K562 (cell line): ENCODE measurements around the gene SETD3. TPM values are rescaled to one million over a fixed set of nuclear protein-coding genes. Genes with fewer than 3 reads are reported as not detected.

Source experiments
- ATAC-seq: fragments of 200-7000 bp; cut with Tn5 transposase; 3 replicates; pipeline ENCODE4 v1.9.1; 2020; ENCODE audit warnings: moderate library complexity
- BruUV-seq: library from RNA; stranded (reverse); fragments of 400-500 nt; replicated peaks from 2 replicates; lab custom pipeline; 2021; lab: Mats Ljungman, UMichigan
- CTCF ChIA-PET: fragments of 300-600 bp; formaldehyde crosslinking; extraction: SDS; loops from one replicate; lab custom pipeline; 2021; ENCODE audit warnings: low intra/inter-chr PET ratio; lab: Yijun Ruan, JAX
- POLR2A ChIA-PET: fragments of 300-600, 350-650 bp; sonication (Branson Sonifier 250); formaldehyde crosslinking; extraction: SDS; loops from one replicate; lab custom pipeline; 2021; ENCODE audit warnings: antibody characterized with exemption, inconsistent platforms; lab: Yijun Ruan, JAX
- DNase-seq, 4 experiments: peaks; one replicate each; pipeline versions ENCODE4 v3.0.0 to v3.0.0-alpha.2; 2011 to 2018; ENCODE audit warnings: low spot score in 3 of 4, mixed read lengths in 3 of 4; ENCODE audit errors: extremely low read depth in 1 of 4
- FAIRE-seq: peaks from 2 replicates; lab custom pipeline; 2011; peaks lifted over from hg19 to GRCh38; lab: Jason Lieb, UNC
- H2AFZ ChIP-seq: 2 replicates; pipeline ENCODE4 v1.6.0; 2011; ENCODE audit warnings: low read depth, low read length, control low read depth, inconsistent platforms
- H3K27ac ChIP-seq: fragments of 200-600 bp; 3 replicates; pipeline ENCODE4 v1.8.0; 2011; ENCODE audit warnings: low read depth, mild to moderate bottlenecking, control low read depth, inconsistent platforms, low read length, moderate library complexity, mixed read lengths; ENCODE audit errors: extremely low read depth
- H3K27me3 ChIP-seq, 2 experiments: fragments of 300-600 bp in 1 of 2; 2 replicates in 1 of 2; 3 replicates in 1 of 2; pipeline versions ENCODE4 v1.6.0 to v1.8.0; 2011; ENCODE audit warnings: inconsistent platforms in 2 of 2, low read length in 2 of 2, mild to moderate bottlenecking in 1 of 2, mixed read lengths in 1 of 2, moderate library complexity in 1 of 2; ENCODE audit not compliant: control insufficient read depth in 2 of 2, insufficient read depth in 2 of 2
- H3K36me3 ChIP-seq: fragments of 300-600 bp; 3 replicates; pipeline ENCODE4 v1.8.0; 2011; ENCODE audit warnings: mild to moderate bottlenecking, low read length, inconsistent platforms; ENCODE audit not compliant: control insufficient read depth, insufficient read depth
- H3K4me1 ChIP-seq, 2 experiments: fragments of 200-600 bp in 1 of 2; replicated peaks in 1 of 2; 2 replicates in 1 of 2; 3 replicates in 1 of 2; pipeline versions ENCODE4 v1.5.1 to v1.8.0; 2011; ENCODE audit warnings: inconsistent platforms in 2 of 2, low read length in 2 of 2, mild to moderate bottlenecking in 1 of 2, mixed read lengths in 1 of 2, moderate library complexity in 1 of 2; ENCODE audit not compliant: control insufficient read depth in 2 of 2, insufficient read depth in 2 of 2
- H3K4me2 ChIP-seq: 2 replicates; pipeline ENCODE4 v1.6.1; 2011; ENCODE audit warnings: low read length, control low read depth, inconsistent platforms, mixed read lengths; ENCODE audit not compliant: insufficient read depth
- H3K4me3 ChIP-seq: fragments of 200-600 bp; sonication (generic), shearing (Covaris generic); 2 replicates; pipeline ENCODE4 v1.5.1; 2016; ENCODE audit warnings: control low read depth, inconsistent platforms
- H3K79me2 ChIP-seq: fragments of 200-600 bp; 3 replicates; pipeline ENCODE4 v1.8.0; 2011; ENCODE audit warnings: low read length, inconsistent platforms; ENCODE audit not compliant: control insufficient read depth, insufficient read depth
- H3K9ac ChIP-seq, 2 experiments: 2 replicates each; pipeline versions ENCODE4 v1.6.0 to v1.6.1; 2011; ENCODE audit warnings: low read depth in 2 of 2, low read length in 2 of 2, control low read depth in 1 of 2, inconsistent platforms in 1 of 2, mild to moderate bottlenecking in 1 of 2, mixed read lengths in 1 of 2; ENCODE audit not compliant: insufficient read depth in 1 of 2
- H3K9me1 ChIP-seq: one replicate; pipeline ENCODE4 v1.6.0; 2011; ENCODE audit warnings: inconsistent platforms, mild to moderate bottlenecking, low read length, moderate library complexity; ENCODE audit not compliant: control insufficient read depth, insufficient read depth
- H3K9me3 ChIP-seq: replicated peaks from 2 replicates; pipeline ENCODE4 v1.5.1; 2011; ENCODE audit warnings: low read depth, low read length, inconsistent platforms; ENCODE audit not compliant: control insufficient read depth, insufficient read depth
- H4K20me1 ChIP-seq: replicated peaks from 2 replicates; pipeline ENCODE4 v1.6.1; 2011; ENCODE audit warnings: low read length, inconsistent platforms, mixed read lengths; ENCODE audit not compliant: control insufficient read depth, insufficient read depth
- CBFA2T2 ChIP-seq: fragments of 450-650 bp; conservative IDR thresholded peaks from 2 replicates; pipeline ENCODE4 v1.6.1; 2017; ENCODE audit warnings: mild to moderate bottlenecking
- FOSL1 ChIP-seq: fragments of 200-800 bp; sonication (Bioruptor generic); conservative IDR thresholded peaks from 2 replicates; pipeline ENCODE4 v1.6.1; 2016; ENCODE audit warnings: missing genetic modification characterization, missing compliant biosample characterization
- MAFG ChIP-seq: fragments of 450-650 bp; conservative IDR thresholded peaks from 2 replicates; pipeline ENCODE4 v1.6.1; 2016; ENCODE audit warnings: missing genetic modification characterization, missing compliant biosample characterization
- NCOA1 ChIP-seq: fragments of 450-650 bp; IDR thresholded peaks from 2 replicates; pipeline ENCODE4 v1.6.1; 2016; ENCODE audit warnings: low read depth
- PHF8 ChIP-seq: fragments of 200-600 bp; sonication (generic); IDR thresholded peaks from 2 replicates; pipeline ENCODE4 v1.6.1; 2012; ENCODE audit warnings: mixed run types, mild to moderate bottlenecking, inconsistent platforms, low read length, moderate library complexity, borderline replicate concordance
- PPARD ChIP-seq: fragments of 250-450 bp; sonication (Bioruptor Pico); IDR thresholded peaks from 2 replicates; pipeline ENCODE4 v1.8.0; 2022; ENCODE audit warnings: inconsistent platforms, mild to moderate bottlenecking, moderate library complexity
- RAD51 ChIP-seq: fragments of 450-650 bp; IDR thresholded peaks from 2 replicates; pipeline ENCODE4 v1.7.1; 2016; ENCODE audit warnings: low read depth, mild to moderate bottlenecking, borderline replicate concordance
- RBBP5 ChIP-seq: fragments of 200-600 bp; sonication (generic); IDR thresholded peaks from 2 replicates; pipeline ENCODE4 v1.6.1; 2012; ENCODE audit warnings: borderline replicate concordance, mild to moderate bottlenecking, low read length, control low read depth, inconsistent platforms; ENCODE audit not compliant: insufficient read depth, poor library complexity, severe bottlenecking
- ZFP1 ChIP-seq: fragments of 450-650 bp; formaldehyde crosslinking; IDR thresholded peaks from 2 replicates; pipeline ENCODE4 v1.4.0; 2020; ENCODE audit warnings: mild to moderate bottlenecking, mixed read lengths
- ZNF347 ChIP-seq: fragments of 450-650 bp; formaldehyde crosslinking; IDR thresholded peaks from 2 replicates; pipeline ENCODE4 v1.4.0; 2020; ENCODE audit warnings: low read depth, mild to moderate bottlenecking, moderate library complexity
- WGBS: fragments of 100-300 bp; shearing (Covaris generic); methylation state at CpG from one replicate; pipeline ENCODE4 v1.1.6; 2016; ENCODE audit warnings: low coverage, mixed read lengths; ENCODE audit not compliant: insufficient coverage; ENCODE audit errors: missing lambda C conversion rate; 5-methylcytosine and 5-hydroxymethylcytosine counted together
- in situ Hi-C: fragments of 300-500 bp; cut with MboI; formaldehyde crosslinking; loops from 4 replicates; pipeline ENCODE4 v1.15.0; 2018; ENCODE audit warnings: inconsistent platforms, mixed read lengths
- intact Hi-C: fragments of 100-400 bp; cut with micrococcal nuclease; formaldehyde crosslinking; loops from 2 replicates; pipeline ENCODE4 v1.14.2; 2022
- polyA plus RNA-seq, 8 experiments: library from polyadenylated mRNA; depleted of rRNA in 4 of 8; stranded (reverse) in 5 of 8; unstranded in 3 of 8; fragments of >200 nt; fragmentation: Nextera tagmentation in 2 of 8; fragmentation: Illumina TruSeq in 1 of 8; extraction: Ambion mirVana in 2 of 8; extraction: Trizol in 1 of 8; gene quantifications; 2 replicates each; pipeline versions ENCODE4 v1.2.1 to v1.2.3, GENCODE V29; 2011 to 2014; ENCODE audit warnings: inconsistent platforms in 1 of 8, missing spikeins in 1 of 8
- total RNA-seq, 7 experiments: library from RNA; depleted of rRNA in 6 of 7; stranded (reverse); fragments of >200 nt in 6 of 7; fragmentation: Illumina TruSeq in 2 of 7; extraction: Trizol in 2 of 7; gene quantifications; 2 replicates each; pipeline versions ENCODE4 v1.2.1 to v1.2.3, GENCODE V29; 2011 to 2021; ENCODE audit warnings: low replicate concordance in 1 of 7
- TF ChIP-seq, protein P1 (sequence below): sonication (generic); formaldehyde crosslinking; IDR thresholded peaks from 2 replicates; pipeline ENCODE4 v1.4.0; 2020; ENCODE audit warnings: mild to moderate bottlenecking, missing genetic modification reagents

Gene SETD3
- total and polyA plus RNA-seq, 9 of the 15 experiments (the other 6 are each of a cell fraction or from before 2014, with no cell fraction given) = 8.5 to 35.9 (median 26.5) TPM

GRCh38 chr14:99527427-99528076, 46.9 kb upstream of the SETD3 start:
- Histone ChIP-seq H3K4me1 (peaks cover 9 to 35% of the 10 kb centered on the region in 2 experiments), H3K36me3 (no peaks in the 10 kb centered on the region), H3K79me2 (no peaks in the 10 kb centered on the region), H4K20me1 (no peaks in the 10 kb centered on the region; the same call in 1 of the 2 replicates), H3K27me3 (no peaks in the 10 kb centered on the region), H3K27ac (no peak overlapping the region), H3K4me2 (no peak overlapping the region), H3K9me1 (no peaks in the 10 kb centered on the region), H3K9me3 (no peaks in the 10 kb centered on the region)
- in situ Hi-C loops = loop anchor here (10.0 kb wide), 1 partner anchor 357 kb away; no protein-coding TSS in a partner anchor
- DNase-seq = no peak
- CTCF ChIA-PET = no interaction called here
- ATAC-seq = no peak
- 65% methylated on average over 5 of the region's 19 CpGs for WGBS
- POLR2A ChIA-PET = interaction anchor here (0.6 kb wide), 1 partner anchor 203 kb away, joined by 3 read pairs; no protein-coding TSS in a partner anchor
- intact Hi-C loops = no loop called here
- BruUV-seq = no TSS peak
- TF ChIP-seq FOSL1 (tag) (no peak), ZNF347 (CRISPR knock-in tag) (no peak)
- TF ChIP-seq, all 486 proteins: peak for 0
- Histone ChIP-seq H3K4me3 (no peak overlapping the region), H2AFZ (no peak overlapping the region), H3K9ac (no peak overlapping the region)
- no peak for FAIRE-seq

DNA sequence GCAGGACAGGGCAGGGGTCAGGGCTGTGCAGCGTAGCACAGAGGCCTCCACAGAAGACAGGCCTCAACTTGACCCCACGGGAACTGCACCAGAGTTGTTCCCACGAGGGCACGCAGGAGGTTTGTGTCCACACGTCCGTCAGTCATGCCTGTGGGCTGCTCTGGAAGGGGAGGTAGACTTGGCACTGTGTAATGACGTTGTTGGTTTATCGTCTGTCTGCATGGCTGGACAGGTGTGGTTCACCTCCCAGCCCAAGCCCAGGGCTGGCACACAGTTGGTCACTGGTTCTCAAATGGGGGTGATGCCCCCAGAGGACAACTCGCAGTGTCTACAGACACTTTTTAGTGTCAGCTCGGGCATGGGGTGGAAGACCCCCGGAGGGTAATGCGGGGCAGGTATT, 46.4 kb upstream of the SETD3 start:
- WGBS = 70% methylated on average over 12 of the region's 12 CpGs
- no peak for FAIRE-seq
- H3K4me3 ChIP-seq = no peak overlapping the region
- H3K9ac ChIP-seq = no peak overlapping the region
- H3K79me2 ChIP-seq = no peaks in the 10 kb centered on the region
- no peaks in the 10 kb centered on the region for H3K27me3 ChIP-seq
- H3K9me3 ChIP-seq = no peaks in the 10 kb centered on the region
- no peaks in the 10 kb centered on the region for H3K9me1 ChIP-seq
- H4K20me1 ChIP-seq = no peaks in the 10 kb centered on the region; the same call in 1 of the 2 replicates
- POLR2A ChIA-PET = interaction anchor here (1.2 kb wide), 1 partner anchor 8 kb away, joined by 3 read pairs; no protein-coding TSS in a partner anchor
- no TSS peak for BruUV-seq
- H3K27ac ChIP-seq = no peak overlapping the region
- H3K4me1 ChIP-seq = peaks cover 11 to 40% of the 10 kb centered on the region in 2 experiments
- no peak overlapping the region for H2AFZ ChIP-seq
- in situ Hi-C loops (loop anchor here (10.0 kb wide), 1 partner anchor 358 kb away; no protein-coding TSS in a partner anchor), intact Hi-C loops (no loop called here)
- no peak for DNase-seq
- no peak for ATAC-seq
- H3K4me2 ChIP-seq = no peak overlapping the region
- CTCF ChIA-PET = no interaction called here
- no peaks in the 10 kb centered on the region for H3K36me3 ChIP-seq
- TF ChIP-seq NCOA1 = no peak
- TF ChIP-seq, protein P1, sequence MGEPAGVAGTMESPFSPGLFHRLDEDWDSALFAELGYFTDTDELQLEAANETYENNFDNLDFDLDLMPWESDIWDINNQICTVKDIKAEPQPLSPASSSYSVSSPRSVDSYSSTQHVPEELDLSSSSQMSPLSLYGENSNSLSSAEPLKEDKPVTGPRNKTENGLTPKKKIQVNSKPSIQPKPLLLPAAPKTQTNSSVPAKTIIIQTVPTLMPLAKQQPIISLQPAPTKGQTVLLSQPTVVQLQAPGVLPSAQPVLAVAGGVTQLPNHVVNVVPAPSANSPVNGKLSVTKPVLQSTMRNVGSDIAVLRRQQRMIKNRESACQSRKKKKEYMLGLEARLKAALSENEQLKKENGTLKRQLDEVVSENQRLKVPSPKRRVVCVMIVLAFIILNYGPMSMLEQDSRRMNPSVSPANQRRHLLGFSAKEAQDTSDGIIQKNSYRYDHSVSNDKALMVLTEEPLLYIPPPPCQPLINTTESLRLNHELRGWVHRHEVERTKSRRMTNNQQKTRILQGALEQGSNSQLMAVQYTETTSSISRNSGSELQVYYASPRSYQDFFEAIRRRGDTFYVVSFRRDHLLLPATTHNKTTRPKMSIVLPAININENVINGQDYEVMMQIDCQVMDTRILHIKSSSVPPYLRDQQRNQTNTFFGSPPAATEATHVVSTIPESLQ (CRISPR knock-in tag) = no peak
- no peak for TF ChIP-seq ZFP1 (CRISPR knock-in tag)
- TF ChIP-seq RAD51 = no peak
- no peak for TF ChIP-seq CBFA2T2
- no peak for TF ChIP-seq PPARD
- TF ChIP-seq RBBP5 = no peak
- no peak for TF ChIP-seq MAFG (tag)
- no peak for TF ChIP-seq PHF8
